Measurements from ENCODE around the gene PLPP3. TPM values are rescaled to one million over a fixed set of nuclear protein-coding genes. Genes with fewer than 3 reads are reported as not detected.
A peak's percentile ranks its signal among the peaks of the same experiment; 100 is the strongest.

PLPP3 gene
- total RNA-seq, 1 experiment from 2014 or later: 17.5 TPM

- Histone ChIP-seq H3K9me3 (replicated peaks) (no peaks in the 10 kb centered on the region), H3K4me3 (no peak overlapping the region), H3K27me3 (replicated peaks) (no peaks in the 10 kb centered on the region), H3K4me1 (replicated peaks) (no peaks in the 10 kb centered on the region), H3K36me3 (no peaks in the 10 kb centered on the region), H3K27ac (no peak overlapping the region)
- no peak for DNase-seq (ENCODE audit: low read depth in 1 of 2, low spot score in 2 of 2)
Measured at GRCh38 chr1:56585985-56586384, 6.6 kb upstream of the PLPP3 start.

DNA sequence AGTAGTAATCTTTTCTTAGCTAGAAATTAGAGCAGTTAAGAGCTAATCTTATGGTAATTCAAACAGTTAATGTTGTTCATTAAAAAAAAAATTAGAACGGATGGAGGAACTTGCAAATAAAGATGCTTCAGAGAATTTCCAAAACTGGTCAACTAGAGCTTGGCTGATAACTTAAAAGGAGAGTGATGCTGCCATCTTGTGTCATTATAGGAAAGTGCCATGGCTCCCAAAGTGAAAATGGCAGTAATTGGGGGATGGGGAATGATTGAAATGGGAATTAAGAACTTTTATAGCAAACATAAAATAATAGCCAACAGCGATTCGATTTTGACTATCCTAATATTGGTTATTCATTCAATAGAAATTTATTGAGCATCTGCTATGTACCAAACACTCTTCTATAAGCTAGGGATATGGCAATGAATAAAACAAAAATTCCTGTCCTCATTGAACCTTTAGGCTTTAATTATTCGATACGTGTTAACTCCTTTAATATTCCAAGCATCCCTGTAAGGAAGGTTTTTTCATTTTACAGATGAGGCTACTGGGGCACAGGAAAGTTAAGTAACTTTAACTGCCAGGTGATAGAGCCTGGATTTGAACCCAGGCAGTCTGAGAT lies 5.7 kb upstream of the PLPP3 start:
- H3K9me3 ChIP-seq (replicated peaks): no peaks in the 10 kb centered on the region
- H3K27ac ChIP-seq: no peak overlapping the region
- H3K27me3 ChIP-seq (replicated peaks): no peaks in the 10 kb centered on the region
- H3K4me3 ChIP-seq: no peak overlapping the region
- H3K36me3 ChIP-seq: no peaks in the 10 kb centered on the region
- peaks cover 1% of the 10 kb centered on the region for H3K4me1 ChIP-seq (replicated peaks)
- DNase-seq (ENCODE audit: low read depth in 1 of 2, low spot score in 2 of 2): peak in 1 of 2 experiments; percentile 57

DNA sequence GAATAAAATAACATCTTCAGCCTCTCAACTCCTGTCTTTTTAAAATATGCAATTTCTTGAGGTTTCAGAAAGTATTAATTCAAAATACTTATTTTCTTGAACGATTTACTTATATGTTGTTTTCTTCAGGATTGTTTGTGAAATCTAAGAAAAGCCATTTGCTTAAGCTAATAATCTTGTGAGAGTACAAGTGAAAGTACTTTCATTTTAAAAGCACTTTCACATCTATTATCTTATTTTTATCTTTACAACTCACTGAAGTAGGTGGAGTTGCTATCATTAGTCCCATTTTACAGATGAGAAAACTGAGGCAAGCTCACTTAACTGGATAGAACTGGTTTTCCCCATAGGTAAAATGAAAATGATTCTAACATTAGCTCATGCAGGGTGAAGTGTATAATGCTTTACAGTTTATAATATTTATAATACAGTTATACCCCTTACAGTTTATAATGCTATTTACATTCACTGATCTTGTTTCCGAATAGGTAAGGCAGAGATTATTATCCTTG lies 4.7 kb upstream of the PLPP3 start:
- DNase-seq (ENCODE audit: low read depth in 1 of 2, low spot score in 2 of 2): no peak
- Histone ChIP-seq H3K27ac (no peak overlapping the region), H3K9me3 (replicated peaks) (no peaks in the 10 kb centered on the region), H3K4me3 (no peak overlapping the region), H3K27me3 (replicated peaks) (no peaks in the 10 kb centered on the region), H3K4me1 (replicated peaks) (peaks cover 5% of the 10 kb centered on the region), H3K36me3 (peaks cover under 1% of the 10 kb centered on the region)

DNA sequence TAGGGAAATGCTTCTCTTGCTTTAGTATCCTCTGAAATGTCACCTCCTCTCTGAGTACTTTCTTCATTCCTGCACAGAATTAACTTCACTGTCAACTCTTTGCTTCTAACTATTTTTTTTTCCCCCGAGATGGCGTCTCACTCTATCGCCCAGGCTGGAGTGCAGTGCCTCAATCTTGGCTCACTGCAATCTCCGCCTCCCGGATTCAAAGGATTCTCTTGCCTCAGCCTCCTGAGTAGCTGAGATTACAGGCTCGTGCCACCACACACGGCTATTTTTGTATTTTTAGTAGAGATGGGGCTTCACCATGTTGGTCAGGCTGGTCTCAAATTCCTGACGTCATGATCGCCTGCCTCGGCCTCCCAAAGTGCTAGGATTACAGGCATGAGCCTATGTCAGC lies 1.4 kb upstream of the PLPP3 start:
- no peaks in the 10 kb centered on the region for H3K9me3 ChIP-seq (replicated peaks)
- no peak overlapping the region for H3K4me3 ChIP-seq
- peaks cover 18% of the 10 kb centered on the region for H3K4me1 ChIP-seq (replicated peaks)
- H3K27me3 ChIP-seq (replicated peaks): no peaks in the 10 kb centered on the region
- no peak overlapping the region for H3K27ac ChIP-seq
- H3K36me3 ChIP-seq: peaks cover 7% of the 10 kb centered on the region
- no peak for DNase-seq (ENCODE audit: low read depth in 1 of 2, low spot score in 2 of 2)

- peak overlapping the region; percentile 89 for H3K4me3 ChIP-seq
- peak; percentile 50 to 61 for DNase-seq (ENCODE audit: low read depth in 1 of 2, low spot score in 2 of 2)
- no peaks in the 10 kb centered on the region for H3K27me3 ChIP-seq (replicated peaks)
- no peaks in the 10 kb centered on the region for H3K9me3 ChIP-seq (replicated peaks)
- H3K4me1 ChIP-seq (replicated peaks): peaks cover 18% of the 10 kb centered on the region
- H3K36me3 ChIP-seq: peaks cover 7% of the 10 kb centered on the region
- peak overlapping the region; percentile 38 for H3K27ac ChIP-seq
Measured at GRCh38 chr1:56578138-56578962, 1.0 kb downstream of the PLPP3 start.

GRCh38 chr1:56577406-56578137 lies 1.8 kb downstream of the PLPP3 start:
- no peak for DNase-seq (ENCODE audit: low read depth in 1 of 2, low spot score in 2 of 2)

DNA sequence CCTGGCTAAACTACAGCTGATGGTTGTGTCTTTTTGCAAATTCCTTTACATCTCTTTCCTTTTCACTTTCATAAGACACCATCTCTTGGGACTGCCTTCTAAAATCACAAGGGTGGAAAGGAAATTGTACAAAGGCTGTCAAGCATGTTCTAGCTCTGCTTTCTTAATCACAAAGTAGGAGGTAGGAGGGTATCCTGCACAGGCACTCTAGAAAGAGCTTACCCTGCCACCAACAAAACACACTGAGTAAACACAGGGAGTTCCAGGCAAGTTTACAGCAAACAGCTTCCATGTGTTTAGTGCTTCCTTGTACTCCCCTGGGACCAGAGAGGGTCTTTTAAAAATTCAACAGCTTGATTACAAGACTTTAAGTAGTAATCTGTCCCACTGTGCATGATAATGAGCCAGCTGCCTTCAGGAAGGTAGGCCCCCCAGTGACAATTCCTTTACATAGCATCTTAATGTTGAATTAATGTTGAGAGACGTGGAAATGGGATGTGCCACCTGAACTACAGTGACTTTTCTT lies 2.4 kb downstream of the PLPP3 start:
- Histone ChIP-seq H3K27me3 (replicated peaks) (no peaks in the 10 kb centered on the region), H3K4me1 (replicated peaks) (peaks cover 18% of the 10 kb centered on the region), H3K4me3 (peak overlapping the region; percentile 89), H3K36me3 (peaks cover 7% of the 10 kb centered on the region), H3K27ac (no peak overlapping the region), H3K9me3 (replicated peaks) (no peaks in the 10 kb centered on the region)
- DNase-seq (ENCODE audit: low read depth in 1 of 2, low spot score in 2 of 2): peak in 1 of 2 experiments; percentile 55

More at GRCh38 chr1:56577406-56578137, 1.8 kb downstream of the PLPP3 start:
- Histone ChIP-seq H3K27me3 (replicated peaks) (no peaks in the 10 kb centered on the region), H3K4me3 (peak overlapping the region; percentile 89), H3K4me1 (replicated peaks) (peaks cover 18% of the 10 kb centered on the region), H3K36me3 (peaks cover 7% of the 10 kb centered on the region), H3K9me3 (replicated peaks) (no peaks in the 10 kb centered on the region), H3K27ac (no peak overlapping the region)

DNA sequence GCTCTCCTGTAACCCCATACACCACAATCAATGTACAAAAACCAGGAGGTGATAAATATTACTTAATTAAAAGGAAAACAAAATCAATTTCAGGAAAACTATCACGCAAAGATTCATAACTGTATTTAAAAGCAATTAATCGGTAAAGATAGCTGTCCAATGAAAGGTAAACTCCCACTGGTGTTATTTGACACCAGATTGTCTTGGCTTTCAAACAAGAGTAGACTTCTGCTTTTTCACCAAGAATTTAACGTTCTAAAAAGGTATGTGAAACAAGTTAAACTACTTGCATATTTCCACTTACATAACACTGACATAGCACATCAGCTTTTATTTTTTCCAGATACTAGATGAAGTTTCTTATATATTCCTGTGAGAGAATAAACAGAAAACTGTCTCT lies 3.5 kb downstream of the PLPP3 start:
- Histone ChIP-seq H3K9me3 (replicated peaks) (no peaks in the 10 kb centered on the region), H3K4me1 (replicated peaks) (peaks cover 18% of the 10 kb centered on the region), H3K4me3 (no peak overlapping the region), H3K27ac (no peak overlapping the region), H3K27me3 (replicated peaks) (no peaks in the 10 kb centered on the region), H3K36me3 (peaks cover 7% of the 10 kb centered on the region)
- DNase-seq (ENCODE audit: low read depth in 1 of 2, low spot score in 2 of 2): no peak

GRCh38 chr1:56574794-56575193 lies 4.6 kb downstream of the PLPP3 start:
- Histone ChIP-seq H3K4me1 (replicated peaks) (peaks cover 14% of the 10 kb centered on the region), H3K4me3 (no peak overlapping the region), H3K27ac (no peak overlapping the region), H3K36me3 (peaks cover 7% of the 10 kb centered on the region), H3K9me3 (replicated peaks) (no peaks in the 10 kb centered on the region), H3K27me3 (replicated peaks) (no peaks in the 10 kb centered on the region)
- DNase-seq (ENCODE audit: low read depth in 1 of 2, low spot score in 2 of 2): no peak

GRCh38 chr1:56573311-56573710 lies 6.1 kb downstream of the PLPP3 start:
- Histone ChIP-seq H3K4me3 (no peak overlapping the region), H3K27me3 (replicated peaks) (no peaks in the 10 kb centered on the region), H3K27ac (no peak overlapping the region), H3K9me3 (replicated peaks) (no peaks in the 10 kb centered on the region), H3K4me1 (replicated peaks) (peaks cover 13% of the 10 kb centered on the region), H3K36me3 (no peaks in the 10 kb centered on the region; the same call in 1 of the 2 replicates)
- no peak for DNase-seq (ENCODE audit: low read depth in 1 of 2, low spot score in 2 of 2)

- H3K9me3 ChIP-seq (replicated peaks): no peaks in the 10 kb centered on the region
- H3K27ac ChIP-seq: no peak overlapping the region
- no peak overlapping the region for H3K4me3 ChIP-seq
- no peaks in the 10 kb centered on the region for H3K36me3 ChIP-seq
- no peaks in the 10 kb centered on the region for H3K27me3 ChIP-seq (replicated peaks)
- peaks cover 14% of the 10 kb centered on the region for H3K4me1 ChIP-seq (replicated peaks)
- DNase-seq (ENCODE audit: low read depth in 1 of 2, low spot score in 2 of 2): no peak
Measured at GRCh38 chr1:56572334-56573050, 6.9 kb downstream of the PLPP3 start.

GRCh38 chr1:56571448-56571847 lies 7.9 kb downstream of the PLPP3 start:
- no peaks in the 10 kb centered on the region for H3K9me3 ChIP-seq (replicated peaks)
- H3K27me3 ChIP-seq (replicated peaks): no peaks in the 10 kb centered on the region
- no peak overlapping the region for H3K4me3 ChIP-seq
- no peak for DNase-seq (ENCODE audit: low read depth in 1 of 2, low spot score in 2 of 2)
- no peak overlapping the region for H3K27ac ChIP-seq
- peaks cover 10% of the 10 kb centered on the region for H3K4me1 ChIP-seq (replicated peaks)
- no peaks in the 10 kb centered on the region for H3K36me3 ChIP-seq

DNA sequence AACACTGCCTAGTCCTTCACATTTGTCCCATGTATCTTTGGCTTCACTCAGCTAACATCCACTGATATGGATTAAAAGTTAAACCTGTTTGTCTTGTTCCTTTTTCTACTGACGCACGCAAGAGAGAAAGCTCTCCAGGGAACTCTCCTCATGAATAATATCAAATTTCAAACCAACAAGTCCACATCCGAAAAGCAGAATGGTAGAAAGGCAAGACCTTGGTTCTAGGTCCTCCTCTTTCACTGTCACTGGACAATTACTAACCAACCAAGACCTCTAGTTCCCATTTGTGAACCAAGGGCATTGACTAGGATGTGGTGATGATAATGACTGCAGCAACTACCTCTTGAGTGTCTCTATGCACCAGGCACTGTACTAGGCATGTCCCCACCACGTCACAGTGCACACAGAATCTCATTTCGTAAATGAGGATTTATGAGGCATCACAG lies 8.4 kb downstream of the PLPP3 start:
- Histone ChIP-seq H3K27me3 (replicated peaks) (no peaks in the 10 kb centered on the region), H3K4me3 (no peak overlapping the region), H3K27ac (no peak overlapping the region), H3K4me1 (replicated peaks) (peaks cover 15% of the 10 kb centered on the region), H3K36me3 (no peaks in the 10 kb centered on the region), H3K9me3 (replicated peaks) (no peaks in the 10 kb centered on the region)
- no peak for DNase-seq (ENCODE audit: low read depth in 1 of 2, low spot score in 2 of 2)

Data from SJSA1 (cell line).